ENCODE data around the gene POLR2C.

DNA sequence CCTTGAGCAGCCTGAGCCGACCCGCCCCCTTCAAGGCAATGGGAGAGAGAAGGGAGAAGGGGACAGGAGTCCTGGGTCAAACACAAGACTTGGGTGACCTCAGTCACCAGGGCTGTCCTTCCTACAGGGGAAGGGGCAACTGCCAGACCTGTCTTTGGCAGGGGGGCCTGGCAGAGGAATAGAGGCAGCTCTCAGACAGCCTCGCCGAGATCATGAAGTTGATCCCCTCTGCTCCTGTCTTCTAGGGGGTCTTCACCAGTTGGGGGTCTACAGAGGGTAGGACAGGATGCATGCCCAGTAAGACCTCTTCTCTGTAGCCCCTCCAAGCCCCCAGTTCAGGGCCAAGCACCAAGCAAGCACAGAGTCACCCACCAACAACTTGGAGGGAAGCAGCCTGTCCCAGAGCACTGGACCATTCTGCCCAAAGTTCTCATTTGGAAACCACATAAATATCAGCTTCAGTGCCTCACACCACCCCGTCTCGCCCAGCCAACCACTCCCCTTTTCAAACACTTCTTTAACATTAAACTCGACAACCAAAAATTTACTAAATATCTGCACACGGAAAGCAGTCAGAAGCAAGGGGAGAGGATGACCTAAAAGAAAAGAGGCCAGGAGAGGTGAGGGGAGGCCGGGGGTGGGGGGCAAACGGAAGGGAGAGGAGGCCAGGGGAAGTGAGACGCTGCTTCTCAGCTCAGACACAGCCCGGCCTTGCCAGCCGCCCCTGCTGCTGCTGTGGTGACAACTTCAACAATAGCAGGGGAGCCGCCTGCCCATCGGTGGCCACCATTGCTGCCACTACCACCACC, 16.1 kb downstream of the POLR2C start:
- TF ChIP-seq POLR2AphosphoS5 (IDR thresholded peaks at IDR 0.05): no peak
- TF ChIP-seq, protein P1, sequence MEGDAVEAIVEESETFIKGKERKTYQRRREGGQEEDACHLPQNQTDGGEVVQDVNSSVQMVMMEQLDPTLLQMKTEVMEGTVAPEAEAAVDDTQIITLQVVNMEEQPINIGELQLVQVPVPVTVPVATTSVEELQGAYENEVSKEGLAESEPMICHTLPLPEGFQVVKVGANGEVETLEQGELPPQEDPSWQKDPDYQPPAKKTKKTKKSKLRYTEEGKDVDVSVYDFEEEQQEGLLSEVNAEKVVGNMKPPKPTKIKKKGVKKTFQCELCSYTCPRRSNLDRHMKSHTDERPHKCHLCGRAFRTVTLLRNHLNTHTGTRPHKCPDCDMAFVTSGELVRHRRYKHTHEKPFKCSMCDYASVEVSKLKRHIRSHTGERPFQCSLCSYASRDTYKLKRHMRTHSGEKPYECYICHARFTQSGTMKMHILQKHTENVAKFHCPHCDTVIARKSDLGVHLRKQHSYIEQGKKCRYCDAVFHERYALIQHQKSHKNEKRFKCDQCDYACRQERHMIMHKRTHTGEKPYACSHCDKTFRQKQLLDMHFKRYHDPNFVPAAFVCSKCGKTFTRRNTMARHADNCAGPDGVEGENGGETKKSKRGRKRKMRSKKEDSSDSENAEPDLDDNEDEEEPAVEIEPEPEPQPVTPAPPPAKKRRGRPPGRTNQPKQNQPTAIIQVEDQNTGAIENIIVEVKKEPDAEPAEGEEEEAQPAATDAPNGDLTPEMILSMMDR (IDR thresholded peaks at IDR 0.05): no peak
- TF ChIP-seq POLR2A (IDR thresholded peaks at IDR 0.05): no peak
